OCI-LY3 (cell line): ENCODE results near the gene ATP6V0A4.

ENCODE experiments used
- H2AFZ ChIP-seq: fragments of 200-600, 300-600 bp; shearing (Covaris generic); 2 replicates; pipeline ENCODE4 v1.6.0; 2014; ENCODE audit warnings: antibody characterized with exemption, low read depth, low read length
- H3K27ac ChIP-seq: fragments of 200-600, 300-600 bp; sonication (generic); 2 replicates; pipeline ENCODE4 v1.5.1; 2014; ENCODE audit warnings: mild to moderate bottlenecking, low read length, moderate library complexity, mixed read lengths
- H3K27me3 ChIP-seq: fragments of 200-600, 300-600 bp; sonication (generic); 2 replicates; pipeline ENCODE4 v1.6.1; 2014; ENCODE audit warnings: low read depth, low read length, mixed read lengths
- H3K36me3 ChIP-seq: fragments of 200-600, 300-600 bp; sonication (generic); replicated peaks from 2 replicates; pipeline ENCODE3; 2014; ENCODE audit warnings: low read depth, low read length, mixed read lengths
- H3K4me1 ChIP-seq: fragments of 300-600, 200-600 bp; sonication (generic); 2 replicates; pipeline ENCODE4 v1.6.1; 2014; ENCODE audit warnings: low read length, mixed read lengths
- H3K4me2 ChIP-seq: fragments of 200-600, 300-600 bp; sonication (generic); 2 replicates; pipeline ENCODE4 v1.6.1; 2014; ENCODE audit warnings: low read length, mixed read lengths
- H3K4me3 ChIP-seq: fragments of 300-600, 200-600 bp; sonication (generic); 2 replicates; pipeline ENCODE4 v1.5.1; 2014; ENCODE audit warnings: antibody characterized with exemption, mild to moderate bottlenecking, low read length, moderate library complexity
- H3K79me2 ChIP-seq: fragments of 300-600, 200-600 bp; shearing (Covaris generic); 2 replicates; pipeline ENCODE4 v1.6.1; 2014; ENCODE audit warnings: mild to moderate bottlenecking, low read length, mixed read lengths
- H3K9ac ChIP-seq: fragments of 300-600, 200-600 bp; shearing (Covaris generic); 2 replicates; pipeline ENCODE4 v1.6.0; 2014; ENCODE audit warnings: mild to moderate bottlenecking, low read length, moderate library complexity
- H3K9me3 ChIP-seq: fragments of 200-600, 300-600 bp; shearing (Covaris generic); 2 replicates; pipeline ENCODE4 v1.6.1; 2014; ENCODE audit warnings: low read length, mixed read lengths; ENCODE audit not compliant: insufficient read depth
- H4K20me1 ChIP-seq: fragments of 200-600, 300-600 bp; sonication (generic); 2 replicates; pipeline ENCODE4 v1.6.1; 2016; ENCODE audit warnings: low read length, mixed read lengths; ENCODE audit not compliant: insufficient read depth
- CTCF ChIP-seq: fragments of 200-600, 300-600 bp; sonication (generic); IDR thresholded peaks from 2 replicates; pipeline ENCODE4 v1.5.1; 2014; ENCODE audit warnings: antibody characterized with exemption, low read length, low read depth
- EZH2phosphoT487 ChIP-seq: fragments of 200-600 bp; shearing (Covaris generic); IDR thresholded peaks from 2 replicates; pipeline ENCODE4 v1.6.1; 2018; ENCODE audit warnings: antibody characterized with exemption, mixed run types, low read depth

ATP6V0A4 gene

GRCh38 chr7:138784692-138785091, 13.3 kb downstream of the ATP6V0A4 start:
- TF ChIP-seq CTCF (no peak), EZH2phosphoT487 (no peak)
- Histone ChIP-seq H3K9ac (no peak overlapping the region), H3K4me3 (no peak overlapping the region), H3K27me3 (peaks cover 3% of the 10 kb centered on the region; the same call in 1 of the 2 replicates), H3K79me2 (no peaks in the 10 kb centered on the region), H4K20me1 (no peaks in the 10 kb centered on the region), H3K27ac (no peak overlapping the region), H3K9me3 (no peaks in the 10 kb centered on the region), H3K36me3 (no peaks in the 10 kb centered on the region), H2AFZ (no peak overlapping the region), H3K4me1 (no peaks in the 10 kb centered on the region), H3K4me2 (no peak overlapping the region)

- TF ChIP-seq CTCF, result no peak
- no peak for TF ChIP-seq EZH2phosphoT487
- Histone ChIP-seq H3K9ac (no peak overlapping the region), H3K4me2 (no peak overlapping the region), H3K79me2 (no peaks in the 10 kb centered on the region), H3K4me1 (no peaks in the 10 kb centered on the region), H4K20me1 (no peaks in the 10 kb centered on the region), H3K27me3 (no peaks in the 10 kb centered on the region), H3K36me3 (no peaks in the 10 kb centered on the region), H3K4me3 (no peak overlapping the region), H3K9me3 (no peaks in the 10 kb centered on the region), H3K27ac (no peak overlapping the region), H2AFZ (no peak overlapping the region)
Observed at GRCh38 chr7:138781004-138781403, 17.0 kb downstream of the ATP6V0A4 start.

GRCh38 chr7:138776166-138776833, 21.7 kb downstream of the ATP6V0A4 start:
- H3K27ac ChIP-seq, result no peak overlapping the region
- no peak overlapping the region for H3K4me2 ChIP-seq
- H2AFZ ChIP-seq, result no peak overlapping the region
- no peak overlapping the region for H3K4me3 ChIP-seq
- no peaks in the 10 kb centered on the region for H4K20me1 ChIP-seq
- TF ChIP-seq EZH2phosphoT487 (no peak), CTCF (no peak)
- H3K4me1 ChIP-seq, result no peaks in the 10 kb centered on the region
- H3K9me3 ChIP-seq, result no peaks in the 10 kb centered on the region
- H3K36me3 ChIP-seq, result no peaks in the 10 kb centered on the region
- H3K79me2 ChIP-seq, result no peaks in the 10 kb centered on the region
- H3K9ac ChIP-seq, result no peak overlapping the region
- H3K27me3 ChIP-seq, result no peaks in the 10 kb centered on the region

- Histone ChIP-seq H3K4me3 (no peak overlapping the region), H3K79me2 (no peaks in the 10 kb centered on the region), H3K4me2 (no peak overlapping the region), H2AFZ (no peak overlapping the region), H3K27me3 (no peaks in the 10 kb centered on the region; the same call in 1 of the 2 replicates), H3K4me1 (no peaks in the 10 kb centered on the region), H3K9me3 (no peaks in the 10 kb centered on the region), H3K36me3 (no peaks in the 10 kb centered on the region), H3K9ac (no peak overlapping the region), H3K27ac (no peak overlapping the region), H4K20me1 (no peaks in the 10 kb centered on the region)
- TF ChIP-seq CTCF (no peak), EZH2phosphoT487 (no peak)
Observed at GRCh38 chr7:138773817-138774216, 24.2 kb downstream of the ATP6V0A4 start.
